GM21737 (cell line): Measurements from ENCODE around the gene PPP1R14B.
A peak's percentile ranks its signal among the peaks of the same experiment; 100 is the strongest.

Experiments
- ATAC-seq: cut with Tn5 transposase; IDR thresholded peaks from one replicate; pipeline ENCODE4 v1.9.1; 2021; ENCODE audit warnings: mild to moderate bottlenecking, moderate library complexity; ENCODE audit not compliant: unreplicated experiment

Gene PPP1R14B

DNA sequence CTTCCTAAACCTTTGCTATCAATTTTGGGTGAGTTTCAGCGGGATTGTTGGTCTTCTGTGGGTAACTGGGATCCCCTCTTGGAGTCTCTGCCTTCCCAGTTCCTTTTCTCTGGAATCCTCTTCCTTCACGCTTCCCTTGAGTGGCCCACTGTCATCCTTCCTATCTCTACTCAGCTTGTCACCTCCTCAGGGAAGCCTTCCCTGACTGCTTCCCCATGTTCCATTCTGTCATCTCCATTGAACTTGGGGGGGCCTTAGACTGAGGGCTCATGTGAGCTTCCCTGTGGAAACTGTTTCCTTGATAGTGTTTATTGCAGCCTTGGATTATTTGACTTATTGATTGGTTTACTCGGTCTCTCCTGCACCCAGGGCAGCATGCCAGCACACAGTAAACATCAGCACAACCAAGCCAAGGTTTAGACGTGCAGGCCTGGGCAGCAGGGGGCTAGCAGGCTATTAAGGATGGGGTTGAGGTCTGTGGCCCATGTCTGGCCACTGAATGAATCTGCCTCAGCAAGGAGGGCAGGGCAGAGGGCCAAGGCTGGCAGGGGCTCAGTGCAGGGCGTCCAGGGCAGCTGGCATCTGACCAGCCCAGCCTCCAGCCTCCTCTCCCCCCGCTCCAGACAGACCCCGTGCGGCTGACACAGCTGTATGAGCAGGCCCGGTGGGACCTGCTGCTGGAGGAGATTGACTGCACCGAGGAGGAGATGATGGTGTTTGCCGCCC is 28.0 kb downstream of the PPP1R14B start:
- no peak for ATAC-seq

DNA sequence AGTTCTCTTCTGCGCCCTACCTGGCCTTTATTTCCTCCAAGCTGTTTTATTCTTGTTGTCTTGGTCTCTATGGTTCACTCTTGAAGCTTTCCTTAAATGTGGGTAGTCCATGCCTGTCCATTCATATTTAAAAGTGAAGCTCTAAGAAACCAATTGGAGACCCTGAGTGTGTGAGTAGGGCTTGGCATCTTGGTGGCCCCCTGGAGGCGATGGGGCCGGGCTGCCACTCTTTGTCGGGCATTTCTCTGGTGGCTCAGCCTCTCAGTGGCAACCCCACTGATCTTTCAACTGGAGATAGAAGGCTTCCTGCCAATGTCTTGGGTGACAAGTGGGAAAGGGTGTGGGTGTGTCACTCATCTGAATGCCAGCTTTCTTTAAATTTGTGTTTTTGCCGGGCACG is 29.9 kb downstream of the PPP1R14B start:
- ATAC-seq = no peak

DNA sequence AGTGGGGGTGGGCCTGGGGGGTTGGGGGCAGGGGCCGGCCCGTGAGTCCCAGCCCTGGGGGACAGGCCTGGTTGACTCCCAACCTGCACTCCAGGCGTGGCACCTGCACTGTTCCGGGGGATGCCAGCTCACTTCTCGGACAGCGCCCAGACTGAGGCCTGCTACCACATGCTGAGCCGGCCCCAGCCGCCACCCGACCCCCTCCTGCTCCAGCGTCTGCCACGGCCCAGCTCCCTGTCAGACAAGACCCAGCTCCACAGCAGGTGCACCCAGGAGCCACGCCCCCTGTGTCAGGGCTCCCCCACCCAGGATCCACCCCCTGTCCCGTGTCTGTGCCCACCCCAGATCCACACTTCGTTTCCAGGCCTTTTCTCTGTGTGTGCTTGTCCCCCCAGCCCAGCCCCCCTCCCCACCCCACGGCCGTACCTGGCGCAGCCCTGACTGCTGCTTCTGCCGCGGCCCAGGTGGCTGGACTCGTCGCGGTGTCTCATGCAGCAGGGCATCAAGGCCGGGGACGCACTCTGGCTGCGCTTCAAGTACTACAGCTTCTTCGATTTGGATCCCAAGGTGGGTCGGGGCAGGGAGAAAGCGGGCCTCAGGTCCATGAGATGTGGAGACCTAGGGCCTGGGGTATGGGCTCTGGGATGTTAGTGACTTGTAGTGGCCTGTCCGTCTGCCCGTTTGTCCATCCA is 35.4 kb downstream of the PPP1R14B start:
- no peak for ATAC-seq

DNA sequence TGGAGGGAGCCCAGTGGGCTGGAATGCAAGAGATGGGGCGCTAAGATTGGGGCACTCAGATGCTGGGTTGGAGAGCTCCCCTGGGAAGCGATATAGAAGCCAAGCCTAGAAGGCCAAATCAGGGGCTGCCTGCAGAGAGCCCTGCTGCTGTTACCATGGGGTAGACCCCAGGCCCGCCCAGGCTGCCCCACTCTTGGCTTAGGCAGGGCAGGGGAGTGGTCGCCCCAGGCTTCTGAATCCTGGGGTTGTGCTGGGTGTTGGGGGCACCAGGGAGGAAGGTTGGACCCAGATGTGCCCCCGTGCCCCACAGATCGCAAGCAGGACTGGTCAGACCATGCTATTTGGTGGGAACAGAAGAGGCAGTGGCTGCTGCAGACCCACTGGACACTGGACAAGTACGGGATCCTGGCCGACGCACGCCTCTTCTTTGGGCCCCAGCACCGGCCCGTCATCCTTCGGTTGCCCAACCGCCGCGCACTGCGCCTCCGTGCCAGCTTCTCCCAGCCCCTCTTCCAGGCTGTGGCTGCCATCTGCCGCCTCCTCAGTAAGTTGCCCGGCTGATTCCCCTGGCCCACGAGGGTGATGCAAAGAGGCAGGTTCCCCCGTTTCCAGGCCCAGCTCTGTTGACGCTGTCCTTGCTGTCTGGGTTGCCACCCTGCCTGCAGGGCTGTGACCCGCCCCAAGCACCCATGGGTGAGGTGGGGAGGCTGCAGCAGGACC is 36.3 kb downstream of the PPP1R14B start:
- no peak for ATAC-seq

DNA sequence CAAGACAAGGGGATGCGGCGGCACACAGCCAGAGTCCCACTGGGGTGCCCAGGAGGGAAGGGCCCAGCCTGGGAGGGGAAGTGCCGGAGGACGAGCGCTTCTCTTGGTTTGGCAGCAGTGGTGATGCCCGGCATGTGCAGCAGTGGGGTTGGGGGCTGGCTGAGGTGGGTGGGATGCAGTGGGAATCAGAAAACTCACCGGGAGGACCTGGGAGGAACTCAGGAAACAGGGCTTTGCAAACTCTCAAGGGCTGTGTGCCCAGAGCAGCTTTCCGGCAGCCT is 37.2 kb downstream of the PPP1R14B start:
- no peak for ATAC-seq

DNA sequence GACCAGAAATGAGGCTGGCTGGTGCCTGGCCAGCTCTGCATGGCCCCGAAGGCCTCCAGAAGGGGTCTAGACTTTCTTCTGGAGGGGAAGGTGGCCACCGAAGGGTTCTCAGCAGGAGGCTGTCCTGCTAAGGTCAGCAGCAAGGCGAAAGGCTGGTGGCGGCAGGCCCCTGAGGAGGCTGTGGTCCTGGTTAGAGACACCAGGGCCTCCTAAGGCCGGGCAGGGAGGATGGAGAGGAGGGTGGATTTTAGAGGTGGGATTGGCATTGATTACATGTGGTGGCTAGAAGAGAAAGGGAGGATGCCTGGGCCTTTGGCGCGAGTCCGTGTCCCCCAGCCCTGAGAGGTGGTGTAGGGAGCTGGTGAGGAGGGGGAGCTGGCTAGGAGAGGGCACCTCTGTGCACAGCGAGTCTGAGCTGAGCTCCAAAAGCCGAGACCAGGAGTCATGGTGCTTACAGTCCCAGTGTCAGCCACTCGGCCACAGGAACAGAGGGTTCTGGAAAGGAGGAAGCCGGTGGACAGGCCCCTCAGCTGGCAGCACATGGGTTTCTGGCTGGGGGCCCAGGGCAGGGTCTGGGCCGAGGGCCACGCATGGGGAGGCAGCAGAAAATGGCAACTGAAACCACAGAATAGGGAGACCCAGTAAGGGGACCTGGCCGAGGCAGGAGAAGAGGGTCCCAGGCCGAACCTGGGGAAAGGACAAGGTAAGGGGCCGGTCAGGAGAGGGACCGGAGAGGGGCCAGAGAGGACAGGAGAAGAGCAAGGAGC is 37.8 kb downstream of the PPP1R14B start:
- ATAC-seq = no peak

DNA sequence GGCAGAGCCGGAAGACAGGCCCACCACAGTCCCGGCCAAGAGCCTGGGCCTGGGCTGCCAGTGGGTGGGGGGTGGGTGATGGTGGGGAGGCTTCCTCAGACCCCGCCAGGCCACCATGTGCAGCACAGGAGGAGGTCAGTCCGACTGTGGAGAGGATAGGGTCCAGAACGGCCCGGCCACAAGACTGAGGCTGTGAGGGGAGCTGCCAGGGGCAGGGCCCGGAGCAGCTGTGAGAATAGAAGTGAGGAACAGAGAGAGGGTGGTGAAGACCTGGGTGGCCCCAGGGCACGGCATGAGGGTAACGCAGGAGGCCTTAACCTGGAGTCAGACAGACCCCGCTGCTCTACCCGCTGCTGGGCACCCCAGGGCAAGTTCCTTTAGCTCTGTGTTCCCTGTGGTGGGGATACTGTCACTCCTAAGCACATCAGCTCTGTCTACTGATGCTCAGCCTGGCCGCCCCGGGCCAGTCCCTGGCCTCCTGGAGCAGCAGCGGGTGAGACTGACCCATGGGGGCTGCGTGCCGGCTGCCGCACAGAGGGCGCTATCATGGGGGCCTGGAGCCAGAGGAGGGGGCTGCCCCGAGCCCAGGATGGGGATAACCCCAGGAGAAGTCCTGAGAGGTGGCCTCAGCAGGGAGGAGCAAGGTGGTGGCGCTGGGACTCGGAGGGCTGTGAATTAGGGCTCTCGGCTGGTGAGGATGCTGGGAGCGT is 38.5 kb downstream of the PPP1R14B start:
- ATAC-seq = no peak

DNA sequence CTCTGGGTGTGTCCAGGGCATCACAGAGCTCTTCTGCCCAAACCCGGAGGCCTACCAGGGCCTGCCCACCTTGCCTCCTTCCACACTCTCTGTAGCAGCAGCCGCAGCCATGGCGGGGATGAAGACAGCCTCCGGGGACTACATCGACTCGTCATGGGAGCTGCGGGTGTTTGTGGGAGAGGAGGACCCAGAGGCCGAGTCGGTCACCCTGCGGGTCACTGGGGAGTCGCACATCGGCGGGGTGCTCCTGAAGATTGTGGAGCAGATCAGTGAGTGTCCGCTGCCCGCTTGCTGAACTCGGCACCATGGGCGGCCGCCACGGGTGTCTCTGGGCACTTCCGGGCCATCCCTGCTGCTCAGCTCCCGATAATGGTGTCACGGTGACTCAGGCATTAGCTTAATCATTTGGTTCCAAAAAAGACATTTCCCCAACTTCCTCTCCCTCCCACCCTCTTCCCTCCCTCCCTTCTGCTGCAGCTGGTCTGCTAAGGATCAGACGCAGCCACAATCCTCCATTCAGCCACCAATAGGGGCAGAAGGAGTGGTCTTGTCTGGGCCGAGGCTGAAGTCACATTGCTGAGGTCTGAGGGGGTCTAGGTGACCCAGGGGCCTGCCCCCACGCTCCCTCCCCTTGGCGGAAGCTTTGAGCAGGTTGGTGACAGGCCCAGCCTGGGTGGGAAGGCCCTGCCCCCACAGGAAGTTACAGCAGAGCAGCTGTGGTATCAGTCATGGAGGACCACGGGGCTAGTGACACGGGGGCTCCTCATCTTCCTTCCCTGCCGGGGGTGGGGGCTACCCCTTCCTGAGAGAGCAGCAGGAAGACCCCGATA is 39.3 kb downstream of the PPP1R14B start:
- peak; percentile 53 for ATAC-seq

DNA sequence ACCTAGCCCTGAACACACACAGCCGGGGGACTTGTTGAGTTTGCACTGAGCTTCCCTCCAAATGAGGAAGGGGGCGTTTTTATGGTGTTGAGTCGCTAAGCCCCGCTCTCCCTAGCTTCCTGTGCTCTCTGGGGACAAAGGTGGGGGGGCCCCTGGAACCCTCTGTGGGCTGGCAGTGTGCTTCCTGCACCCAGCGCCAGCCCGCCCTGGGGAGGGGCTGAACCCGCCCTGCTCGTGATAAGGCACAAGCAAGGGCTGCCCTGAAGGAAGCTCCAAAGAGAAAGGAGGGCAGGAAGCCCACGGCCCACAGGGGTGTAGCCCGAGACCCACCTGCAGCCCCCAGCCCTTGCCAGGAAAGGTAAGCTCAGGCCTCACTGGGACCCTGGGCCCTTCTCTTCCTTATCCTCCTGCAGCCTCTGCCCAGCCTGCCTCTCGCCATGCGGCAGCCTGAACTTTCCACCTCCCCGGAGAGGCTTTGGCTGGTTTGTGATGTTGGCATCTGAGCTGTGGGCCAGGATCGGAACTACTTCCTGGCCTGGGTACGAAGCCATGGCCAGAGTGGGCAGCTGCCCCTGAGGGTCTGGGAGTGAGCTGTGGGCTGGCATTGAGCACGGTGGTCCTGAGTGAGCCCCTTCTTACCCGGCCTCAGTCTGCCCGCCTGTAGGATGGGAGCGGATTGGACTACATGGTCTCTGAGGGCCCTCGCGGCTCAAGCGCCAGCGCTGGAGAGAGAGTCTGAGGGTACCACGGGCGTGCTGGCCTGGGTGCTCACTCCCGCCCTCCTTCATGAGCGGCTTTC is 40.1 kb downstream of the PPP1R14B start, which contains the start of gene FERMT3:
TSS of gene FERMT3 (plus strand) at position 265 of the 799 bp plus-strand sequence. CDS start 644 bp downstream, outside the sequence.
- ATAC-seq = no peak

DNA sequence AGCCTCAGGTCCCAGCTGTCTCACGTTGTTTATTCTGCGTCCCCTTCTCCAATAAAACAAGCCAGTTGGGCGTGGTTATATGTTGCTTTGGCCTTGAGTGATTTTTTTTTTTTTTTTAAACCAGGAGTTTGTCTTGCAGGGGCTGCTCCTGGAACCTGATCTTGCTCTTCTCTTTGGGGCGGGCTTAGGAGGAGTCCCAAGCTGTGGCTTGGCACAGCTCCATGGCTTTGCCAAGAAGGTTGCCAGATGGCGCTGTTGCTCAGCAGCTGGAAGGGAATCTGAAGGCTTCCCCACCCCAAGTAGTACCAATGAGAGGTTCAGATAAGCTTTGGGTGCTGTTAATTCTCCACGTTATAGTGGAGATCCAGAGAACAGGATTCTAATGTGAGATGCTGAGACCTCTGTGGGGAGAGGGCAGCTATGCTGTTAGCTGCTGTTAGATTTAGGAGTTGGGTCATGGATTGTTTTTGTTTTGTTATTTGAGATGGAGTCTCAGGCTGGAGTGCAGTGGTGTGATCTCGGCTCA is 42.2 kb downstream of the PPP1R14B start:
- ATAC-seq = no peak

DNA sequence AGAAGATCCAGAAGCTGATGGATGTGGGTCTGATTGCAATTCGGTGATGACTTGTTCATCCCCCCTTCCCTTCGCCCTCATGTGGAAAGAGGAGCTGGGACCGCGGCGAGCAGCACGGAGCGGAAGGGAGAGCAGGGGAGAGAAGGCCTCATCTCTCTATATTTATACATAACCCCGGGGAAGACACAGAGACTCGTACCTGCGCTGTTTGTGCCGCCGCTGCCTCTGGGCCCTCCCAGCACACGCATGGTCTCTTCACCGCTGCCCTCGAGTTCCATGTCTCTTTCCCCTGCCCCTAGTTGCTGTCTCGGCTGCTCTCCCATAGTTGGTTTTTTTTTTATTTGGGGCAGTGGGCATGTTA is 42.7 kb downstream of the PPP1R14B start:
- ATAC-seq = no peak

DNA sequence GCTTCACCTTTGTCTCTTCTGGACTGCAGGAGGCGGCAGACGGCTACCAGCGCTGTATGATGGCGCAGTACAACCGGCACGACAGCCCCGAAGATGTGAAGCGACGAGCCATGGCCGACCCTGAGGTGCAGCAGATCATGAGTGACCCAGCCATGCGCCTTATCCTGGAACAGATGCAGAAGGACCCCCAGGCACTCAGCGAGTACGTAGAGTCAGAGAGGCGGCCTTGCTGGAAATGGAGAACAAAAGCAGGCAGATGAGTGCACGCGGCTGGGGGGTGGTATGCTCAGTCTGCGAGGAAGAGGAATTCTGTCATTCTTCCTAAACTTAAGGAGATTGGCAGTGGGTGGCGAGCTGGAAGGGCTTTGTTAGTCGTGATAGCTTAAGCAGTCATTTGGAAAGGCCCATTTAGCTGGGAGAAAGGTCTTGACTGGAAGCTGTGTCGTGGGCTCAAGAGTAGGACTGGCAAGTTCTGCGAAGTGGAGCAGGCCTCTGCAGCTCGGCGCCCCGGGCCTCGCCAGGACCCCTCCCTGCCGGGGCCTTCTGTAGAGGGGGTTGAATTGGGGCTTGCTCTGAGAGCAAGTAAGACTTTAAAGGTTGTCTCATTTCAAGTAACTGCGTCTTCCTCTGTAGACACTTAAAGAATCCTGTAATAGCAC is 43.2 kb downstream of the PPP1R14B start:
- ATAC-seq = no peak

DNA sequence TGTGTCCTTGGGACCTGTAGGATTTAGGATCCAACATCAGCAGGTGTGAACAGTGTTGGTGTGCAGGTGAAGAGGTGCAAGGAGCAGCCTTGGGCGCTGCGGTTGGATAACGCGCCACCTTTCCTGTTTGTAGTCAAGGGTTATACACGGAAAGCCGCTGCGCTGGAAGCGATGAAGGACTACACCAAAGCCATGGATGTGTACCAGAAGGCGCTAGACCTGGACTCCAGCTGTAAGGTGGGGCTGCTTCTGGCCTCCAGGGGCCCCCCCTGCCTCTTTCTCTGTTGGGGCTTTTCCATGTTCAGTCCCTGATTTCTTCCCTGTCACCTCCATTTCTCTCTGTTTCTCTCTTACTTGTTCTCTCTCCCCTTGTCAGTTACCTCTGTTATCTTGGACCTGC is 43.8 kb downstream of the PPP1R14B start:
- no peak for ATAC-seq

DNA sequence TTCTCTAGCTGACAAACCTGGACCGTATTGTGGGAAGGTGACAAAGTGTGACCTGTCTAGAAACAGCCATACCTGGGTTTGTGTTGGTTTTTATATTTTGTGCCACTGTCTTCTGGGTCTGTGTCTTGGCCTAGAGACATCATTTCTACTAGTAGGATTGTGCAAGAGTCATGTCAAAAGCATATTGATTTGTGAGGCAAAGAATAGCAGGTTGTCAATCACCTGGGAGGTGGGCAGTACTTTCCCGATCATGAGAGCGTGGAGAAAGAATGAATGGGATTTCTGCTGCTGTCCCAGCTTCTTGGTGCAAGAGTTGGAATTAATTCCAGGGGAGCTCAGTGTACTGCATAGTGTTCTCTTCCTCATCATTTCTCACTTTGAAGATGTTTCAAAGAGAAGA is 45.2 kb downstream of the PPP1R14B start:
- ATAC-seq = no peak

DNA sequence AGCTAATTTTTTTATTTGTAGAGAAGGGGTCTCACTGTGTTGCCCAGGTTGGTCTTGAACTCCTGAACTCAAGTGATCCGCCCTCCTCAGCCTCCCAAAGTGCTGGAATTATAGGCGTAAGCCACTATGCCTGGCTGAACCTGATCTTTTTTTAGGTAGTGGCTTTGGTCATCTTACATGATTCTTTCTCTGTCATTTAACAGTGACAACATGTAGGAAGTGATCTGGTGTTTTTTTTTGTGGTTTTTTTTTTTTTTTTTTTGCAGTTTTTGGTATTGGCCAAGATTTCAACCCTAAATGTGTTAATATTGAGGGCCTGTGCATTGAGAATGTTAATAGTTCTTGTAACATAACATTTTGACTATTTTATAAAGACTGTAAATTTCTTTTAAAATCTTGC is 48.2 kb downstream of the PPP1R14B start:
- no peak for ATAC-seq

DNA sequence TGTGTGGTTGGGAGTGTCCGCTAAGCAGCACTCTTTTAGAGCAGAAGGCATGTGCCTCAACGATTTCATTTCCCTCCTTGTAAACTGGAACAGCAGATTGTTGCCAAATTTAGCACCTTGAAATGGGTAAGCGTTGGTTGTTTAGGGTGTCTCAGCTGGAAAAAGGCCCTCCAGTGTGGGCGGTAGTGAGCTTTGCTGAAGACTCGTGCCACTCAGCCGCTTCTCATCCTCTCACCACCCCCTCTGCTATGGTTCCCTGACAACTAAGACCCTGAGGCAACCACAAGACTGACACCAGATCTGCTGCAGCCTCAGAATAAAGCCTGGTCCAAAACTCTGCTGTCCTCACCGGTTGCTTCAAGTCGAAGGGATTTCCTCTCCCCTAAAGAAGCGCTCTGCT is 50.1 kb downstream of the PPP1R14B start:
- no peak for ATAC-seq
